ENCODE measurements around the gene EPN1.

- TF ChIP-seq EZH2 (IDR thresholded peaks at IDR 0.05) = no peak
- no peak for TF ChIP-seq POLR2AphosphoS5 (IDR thresholded peaks at IDR 0.05; ENCODE audit: borderline replicate concordance, low read depth, low read length)
Observed at GRCh38 chr19:55686311-55687050, 11.5 kb downstream of the EPN1 start.
